Natural killer cell (primary cell): ENCODE measurements around the gene ZFR2. TPM values are rescaled to one million over a fixed set of nuclear protein-coding genes. Genes with fewer than 3 reads are reported as not detected.

ENCODE experiments used
- ATAC-seq, 3 donors: fragments of 150-1000 bp in 2 of 3; fragments of 200-7000 bp in 1 of 3; cut with Tn5 transposase; 1 replicate in 1 of 3; 2 replicates in 2 of 3; pipeline ENCODE4 v1.10.0; 2021; ENCODE audit warnings: mild to moderate bottlenecking in 2 of 3, moderate library complexity in 2 of 3
- DNase-seq, 2 donors: peaks; one replicate each; pipeline versions ENCODE4 v3.0.0 to v3.0.0-alpha.2; 2013 to 2021; ENCODE audit warnings: mixed read lengths in 1 of 2
- H3K27ac ChIP-seq: one replicate; pipeline ENCODE4 v1.5.1; 2013; ENCODE audit warnings: mild to moderate bottlenecking, low read length
- H3K27me3 ChIP-seq: one replicate; pipeline ENCODE4 v1.6.1; 2013; ENCODE audit warnings: low read length; ENCODE audit not compliant: control insufficient read depth, insufficient read depth
- H3K36me3 ChIP-seq: one replicate; pipeline ENCODE4 v1.6.1; 2013; ENCODE audit warnings: low read length; ENCODE audit not compliant: control insufficient read depth, insufficient read depth
- H3K4me1 ChIP-seq: one replicate; pipeline ENCODE4 v1.6.1; 2013; ENCODE audit warnings: low read length; ENCODE audit not compliant: control insufficient read depth, insufficient read depth
- H3K4me3 ChIP-seq: one replicate; pipeline ENCODE4 v1.5.1; 2013; ENCODE audit warnings: low read length
- H3K9me3 ChIP-seq: one replicate; pipeline ENCODE4 v1.6.1; 2013; ENCODE audit warnings: low read length; ENCODE audit not compliant: control insufficient read depth, insufficient read depth
- H3K27ac Mint-ChIP-seq, 2 donors: one replicate each; pipeline ENCODE4 v1.8.0; 2022; ENCODE audit warnings: mild to moderate bottlenecking in 2 of 2, mixed read lengths in 2 of 2, moderate library complexity in 1 of 2
- H3K27me3 Mint-ChIP-seq, 2 donors: one replicate each; pipeline ENCODE4 v1.8.0; 2022; ENCODE audit warnings: low read depth in 2 of 2, mixed read lengths in 2 of 2
- H3K36me3 Mint-ChIP-seq: one replicate; pipeline ENCODE4 v1.8.0; 2022; ENCODE audit warnings: mixed read lengths
- H3K4me1 Mint-ChIP-seq, 2 donors: one replicate each; pipeline ENCODE4 v1.8.0; 2022; ENCODE audit warnings: mixed read lengths in 2 of 2
- H3K4me3 Mint-ChIP-seq: one replicate; pipeline ENCODE4 v1.8.0; 2022; ENCODE audit warnings: mild to moderate bottlenecking, moderate library complexity, mixed read lengths
- H3K9me3 Mint-ChIP-seq, 2 donors: one replicate each; pipeline ENCODE4 v1.8.0; 2022; ENCODE audit warnings: mixed read lengths in 2 of 2
- CTCF ChIP-seq: fragments of 200-600 bp; IDR thresholded peaks from one replicate; pipeline ENCODE4 v1.8.0; 2022; ENCODE audit warnings: antibody characterized with exemption
- WGBS: methylation state at CpG from one replicate; pipeline ENCODE4 v1.1.7; 2013; ENCODE audit warnings: missing lambda C conversion rate; ENCODE audit not compliant: insufficient coverage; 5-methylcytosine and 5-hydroxymethylcytosine counted together
- intact Hi-C: fragments of 100-400 bp; cut with micrococcal nuclease; formaldehyde crosslinking; loops from one replicate; pipeline ENCODE4 v1.14.2; 2022
- total RNA-seq, 4 donors: library from RNA; stranded (reverse); fragments of 120-200 nt in 1 of 4; gene quantifications; one replicate each; pipeline versions ENCODE4 v1.2.3 to v1.2.4, GENCODE V29; 2013 to 2022

ZFR2 gene
- total RNA-seq, 3 donors from 2014 or later (not counting 1 experiment from before 2014, with no cell fraction given) = 1.6 to 4.4 (median 1.7) TPM

DNA sequence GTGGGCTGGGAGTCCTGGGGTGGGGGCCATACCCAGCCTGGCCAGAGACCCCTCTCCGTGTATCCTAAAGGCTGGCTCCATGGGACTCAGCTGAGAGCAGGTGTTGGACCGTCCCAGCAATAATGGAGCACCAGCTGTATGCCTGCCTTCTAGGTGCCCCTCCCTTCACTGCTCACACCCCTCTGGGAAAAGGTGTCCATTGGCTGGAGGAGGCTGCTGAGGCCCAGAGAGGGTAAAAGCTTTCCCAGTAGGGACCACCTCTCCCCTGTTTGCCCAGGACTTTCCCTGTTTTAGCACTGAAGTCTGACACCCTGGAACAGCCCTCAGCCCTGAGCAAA, 93.5 kb downstream of the ZFR2 start:
- Histone ChIP-seq H3K4me3 (no peak overlapping the region), H3K4me1 (peaks cover 5% of the 10 kb centered on the region), H3K27me3 (no peaks in the 10 kb centered on the region), H3K27ac (no peak overlapping the region), H3K9me3 (no peaks in the 10 kb centered on the region), H3K36me3 (peaks cover 22% of the 10 kb centered on the region)
- Mint-ChIP-seq H3K4me1 (peaks cover 0 to 26% of the 10 kb centered on the region in 2 donors), H3K9me3 (no peaks in the 10 kb centered on the region), H3K27ac (no peak overlapping the region), H3K36me3 (no peaks in the 10 kb centered on the region), H3K4me3 (no peak overlapping the region), H3K27me3 (no peaks in the 10 kb centered on the region)
- 88% methylated on average over 2 of the region's 2 CpGs for WGBS
- TF ChIP-seq CTCF = no peak
- intact Hi-C loops = no loop called here
- ATAC-seq (no peak), DNase-seq (no peak)

DNA sequence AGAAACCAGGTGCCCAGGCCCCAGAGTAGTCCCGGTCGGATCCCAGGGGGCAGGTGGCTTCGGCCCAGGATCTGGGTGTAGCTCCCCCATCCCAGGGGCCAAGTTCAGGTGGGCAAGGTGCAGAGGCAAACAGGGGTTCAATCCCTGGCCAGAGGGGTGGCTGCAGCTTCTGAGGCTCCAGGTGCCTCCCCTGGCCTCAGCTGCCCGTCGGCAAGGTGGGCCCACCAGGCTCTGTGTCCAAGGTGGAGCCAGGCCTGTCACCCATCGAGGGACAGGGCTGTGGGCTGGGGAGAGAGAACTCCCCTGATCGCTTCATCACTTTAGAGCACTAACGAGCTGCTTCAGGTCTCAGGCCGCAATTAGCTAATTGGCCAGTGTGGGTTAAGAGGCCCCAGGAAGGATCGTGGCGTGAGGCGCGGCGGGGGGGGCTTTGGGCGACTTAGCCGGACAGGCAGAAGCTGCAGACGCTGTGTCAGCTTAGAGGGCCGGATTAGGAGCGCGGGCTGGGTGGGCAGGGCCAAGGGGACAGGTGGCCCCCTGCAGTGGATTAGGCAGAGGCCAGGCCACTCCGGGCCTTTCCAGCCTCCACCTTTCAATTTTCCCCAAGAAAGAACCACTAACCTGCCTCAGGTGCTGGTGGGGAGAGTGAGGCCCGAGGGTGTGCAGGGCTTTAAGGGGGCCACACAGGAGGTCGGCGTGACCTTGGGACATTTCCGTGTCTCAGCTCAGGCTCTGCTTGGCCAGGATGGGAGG, 94.0 kb downstream of the ZFR2 start:
- H3K4me1 Mint-ChIP-seq = peaks cover 0 to 26% of the 10 kb centered on the region in 2 donors
- intact Hi-C loops = no loop called here
- peak overlapping the region in 1 of 2 donors; percentile 15 for H3K27ac Mint-ChIP-seq
- Histone ChIP-seq H3K4me3 (no peak overlapping the region), H3K36me3 (peaks cover 22% of the 10 kb centered on the region), H3K27ac (no peak overlapping the region), H3K4me1 (peaks cover 5% of the 10 kb centered on the region), H3K27me3 (no peaks in the 10 kb centered on the region), H3K9me3 (no peaks in the 10 kb centered on the region)
- DNase-seq (no peak), ATAC-seq (no peak)
- no peaks in the 10 kb centered on the region for H3K9me3 Mint-ChIP-seq
- 76% methylated on average over 24 of the region's 25 CpGs for WGBS
- H3K36me3 Mint-ChIP-seq = no peaks in the 10 kb centered on the region
- H3K4me3 Mint-ChIP-seq = no peak overlapping the region
- no peaks in the 10 kb centered on the region for H3K27me3 Mint-ChIP-seq
- no peak for TF ChIP-seq CTCF

GRCh38 chr19:3773814-3774515, 94.9 kb downstream of the ZFR2 start:
- H3K9me3 ChIP-seq = no peaks in the 10 kb centered on the region
- no peak for ATAC-seq
- no peak for TF ChIP-seq CTCF
- no peak for DNase-seq
- H3K4me3 ChIP-seq = no peak overlapping the region
- peak overlapping the region in 1 of 2 donors; percentile 15 for H3K27ac Mint-ChIP-seq
- no peaks in the 10 kb centered on the region for H3K36me3 Mint-ChIP-seq
- no peak overlapping the region for H3K4me3 Mint-ChIP-seq
- H3K4me1 Mint-ChIP-seq = peaks cover 0 to 26% of the 10 kb centered on the region in 2 donors
- WGBS = 90% methylated on average over 12 of the region's 12 CpGs
- no peaks in the 10 kb centered on the region for H3K27me3 Mint-ChIP-seq
- H3K36me3 ChIP-seq = peaks cover 19% of the 10 kb centered on the region
- no peaks in the 10 kb centered on the region for H3K27me3 ChIP-seq
- H3K4me1 ChIP-seq = peaks cover 5% of the 10 kb centered on the region
- H3K9me3 Mint-ChIP-seq = no peaks in the 10 kb centered on the region
- H3K27ac ChIP-seq = no peak overlapping the region
- intact Hi-C loops = no loop called here
